HG03432 (cell line): ENCODE data around the gene FBXL7.

Source experiments
- ATAC-seq: cut with Tn5 transposase; IDR thresholded peaks from one replicate; pipeline ENCODE4 v1.9.1; 2021; ENCODE audit warnings: mild to moderate bottlenecking, moderate library complexity; ENCODE audit not compliant: unreplicated experiment

The FBXL7 gene

DNA sequence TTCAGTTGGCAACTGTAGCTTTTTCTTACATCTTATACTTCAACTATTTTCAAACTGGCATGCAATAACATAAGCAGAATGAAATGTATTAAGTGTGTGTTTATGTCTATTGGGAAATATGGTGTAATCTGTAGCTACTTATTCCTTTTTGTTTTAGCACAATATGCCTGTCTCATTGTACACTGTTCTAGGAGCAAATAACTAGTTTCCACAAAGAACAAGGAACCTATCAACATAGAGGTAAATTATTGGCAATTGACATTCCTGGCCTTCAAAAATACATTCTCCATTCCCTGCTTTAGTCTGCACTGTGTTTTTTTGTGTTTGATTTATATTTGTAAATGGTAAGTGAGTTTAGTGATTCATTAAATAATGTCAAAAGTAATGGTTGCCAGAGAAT, 75.7 kb downstream of the FBXL7 start:
- no peak for ATAC-seq

DNA sequence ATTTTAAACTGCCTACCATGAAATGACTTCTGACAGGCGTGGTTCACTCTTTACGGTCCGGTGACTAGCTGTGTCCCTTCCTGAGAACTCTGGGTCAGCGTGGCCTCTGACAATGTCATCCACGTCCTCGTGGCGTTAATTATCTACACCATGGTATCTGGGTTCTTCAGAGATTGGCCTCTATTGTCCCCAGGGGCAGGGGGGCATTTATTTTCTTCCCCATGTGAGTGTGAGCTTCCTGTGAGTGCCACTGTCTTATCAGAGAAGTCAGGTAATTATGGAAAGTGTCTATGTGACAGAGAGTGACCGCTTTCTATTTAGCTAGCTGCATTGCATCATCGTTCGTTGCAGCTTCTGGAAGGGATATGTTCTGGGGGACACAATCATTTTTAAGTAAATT, 77.2 kb downstream of the FBXL7 start:
- no peak for ATAC-seq

- no peak for ATAC-seq
Observed at GRCh38 chr5:15577831-15578230, 77.9 kb downstream of the FBXL7 start.

- no peak for ATAC-seq
Observed at GRCh38 chr5:15579193-15579990, 79.4 kb downstream of the FBXL7 start.

DNA sequence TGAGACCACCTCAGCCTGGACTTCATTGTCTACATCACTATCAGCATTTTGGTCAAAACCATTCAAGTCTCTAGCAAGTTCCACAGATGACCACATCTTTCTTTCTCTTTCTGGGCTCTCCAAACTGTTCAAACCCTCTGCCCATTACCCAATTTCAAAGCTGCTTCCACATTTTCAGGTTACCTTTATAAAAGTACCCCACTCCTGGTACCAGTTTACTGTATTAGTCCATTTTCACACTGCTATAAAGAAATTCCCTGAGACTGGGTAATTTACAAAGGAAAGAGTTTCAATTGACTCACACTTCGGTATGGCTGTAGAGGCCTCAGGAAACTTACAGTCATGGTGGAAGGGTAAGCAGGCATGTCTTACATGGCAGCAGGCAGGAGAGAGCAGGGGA, 84.5 kb downstream of the FBXL7 start:
- ATAC-seq, result no peak

- ATAC-seq, result no peak
Observed at GRCh38 chr5:15585128-15585527, 85.1 kb downstream of the FBXL7 start.

DNA sequence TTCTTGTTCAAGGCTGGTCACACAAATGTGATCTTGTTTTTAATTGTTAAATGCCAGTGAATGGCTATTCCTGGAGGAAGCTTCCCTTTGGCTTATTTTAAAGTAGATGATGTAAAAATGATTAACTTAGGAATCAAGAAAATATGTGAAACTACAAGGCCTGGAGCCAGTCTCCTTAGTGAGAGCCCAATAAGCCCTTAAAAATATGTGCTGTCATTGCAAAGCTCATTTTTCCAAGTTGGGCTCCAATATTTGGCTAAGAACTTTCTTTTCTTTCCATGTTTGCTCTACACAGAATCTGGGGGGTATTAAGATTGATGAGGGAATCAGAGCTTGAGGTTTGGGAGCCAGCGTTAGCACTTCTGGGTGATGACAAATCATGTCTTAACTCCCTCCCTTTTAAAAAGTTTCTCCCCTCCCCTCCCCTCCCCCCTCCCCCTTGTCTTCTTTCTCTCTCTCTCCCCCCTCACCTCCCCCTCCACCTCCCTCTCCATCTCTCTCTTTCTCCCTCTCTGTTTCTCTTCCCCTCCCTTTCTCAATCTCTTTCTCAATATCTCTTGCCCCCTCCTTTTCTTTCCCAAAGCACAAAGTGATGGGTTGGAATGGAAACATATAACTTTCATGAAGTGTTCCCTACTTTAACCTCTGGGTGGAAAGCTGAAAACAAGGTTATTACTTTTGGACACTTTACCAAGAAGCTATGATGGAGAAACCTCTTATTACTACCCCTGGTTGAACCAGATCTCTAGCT, 86.0 kb downstream of the FBXL7 start:
- no peak for ATAC-seq

DNA sequence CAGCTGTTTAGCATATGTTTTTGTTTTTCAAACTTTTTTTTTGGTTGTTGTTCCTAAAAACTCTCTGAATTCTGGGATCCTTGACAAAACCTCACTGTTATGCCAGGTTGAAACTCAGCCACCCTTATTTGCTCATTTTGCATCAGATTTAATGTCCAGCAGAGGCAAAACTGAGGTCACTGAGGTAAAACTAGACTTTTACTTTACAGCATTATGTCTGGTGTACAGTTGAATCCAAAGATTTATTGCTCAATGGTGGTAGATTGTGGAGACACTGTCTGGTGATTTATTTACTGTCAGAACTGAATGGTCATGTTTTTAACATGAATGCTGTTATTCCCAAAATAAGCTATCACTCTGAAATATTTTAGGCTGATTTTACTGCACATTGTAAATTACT, 87.9 kb downstream of the FBXL7 start:
- no peak for ATAC-seq

- ATAC-seq, result no peak
Observed at GRCh38 chr5:15592728-15593127, 92.7 kb downstream of the FBXL7 start.

DNA sequence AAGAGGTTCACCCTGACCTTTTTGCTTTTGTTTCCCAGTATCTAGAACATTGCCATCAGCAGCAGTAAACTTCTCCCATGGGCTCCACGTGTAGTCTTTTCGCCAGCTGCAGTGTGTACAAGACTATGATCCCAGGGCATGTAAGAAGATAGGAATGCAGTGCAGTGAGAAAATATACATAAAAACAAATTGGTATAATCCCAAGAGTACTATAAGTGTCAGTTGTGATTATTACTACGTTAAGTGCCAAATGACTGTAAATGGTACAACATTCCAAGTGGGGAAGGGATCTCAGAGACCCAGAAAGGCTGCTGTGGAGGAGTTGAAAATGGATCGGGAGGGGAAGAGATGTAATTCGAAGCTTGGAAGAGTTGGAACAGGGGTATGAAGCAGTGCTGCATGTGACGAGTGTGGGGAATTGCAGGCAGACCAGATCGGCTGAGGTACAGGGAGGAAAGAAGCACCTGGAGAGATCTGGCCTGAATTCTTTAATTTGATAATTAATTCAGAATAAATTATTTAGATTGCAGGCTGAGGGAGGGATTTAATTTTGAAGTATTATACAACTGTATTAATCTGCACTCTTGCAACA, 95.1 kb downstream of the FBXL7 start:
- no peak for ATAC-seq

GRCh38 chr5:15595929-15596328, 95.9 kb downstream of the FBXL7 start:
- no peak for ATAC-seq

- ATAC-seq, result no peak
Observed at GRCh38 chr5:15596936-15597335, 97.0 kb downstream of the FBXL7 start.

DNA sequence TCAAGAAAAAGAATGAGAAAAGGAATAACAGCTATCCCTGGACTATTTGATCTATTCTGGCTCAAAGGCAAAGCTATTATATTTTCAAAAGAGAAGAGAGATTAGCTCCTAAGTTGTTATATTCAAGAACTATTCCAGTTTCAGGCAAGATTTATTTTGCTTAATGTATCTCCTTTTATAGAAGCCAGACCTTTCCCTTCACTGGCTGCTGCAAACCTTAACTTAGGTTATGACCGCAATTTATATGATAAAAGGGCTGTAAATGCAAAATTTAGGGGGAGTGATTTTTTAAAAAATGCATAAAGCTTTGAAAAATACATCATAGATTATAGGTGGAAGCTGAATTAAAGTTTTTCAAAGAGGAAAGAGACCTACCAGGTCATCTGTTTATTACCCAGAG, 97.8 kb downstream of the FBXL7 start:
- no peak for ATAC-seq

DNA sequence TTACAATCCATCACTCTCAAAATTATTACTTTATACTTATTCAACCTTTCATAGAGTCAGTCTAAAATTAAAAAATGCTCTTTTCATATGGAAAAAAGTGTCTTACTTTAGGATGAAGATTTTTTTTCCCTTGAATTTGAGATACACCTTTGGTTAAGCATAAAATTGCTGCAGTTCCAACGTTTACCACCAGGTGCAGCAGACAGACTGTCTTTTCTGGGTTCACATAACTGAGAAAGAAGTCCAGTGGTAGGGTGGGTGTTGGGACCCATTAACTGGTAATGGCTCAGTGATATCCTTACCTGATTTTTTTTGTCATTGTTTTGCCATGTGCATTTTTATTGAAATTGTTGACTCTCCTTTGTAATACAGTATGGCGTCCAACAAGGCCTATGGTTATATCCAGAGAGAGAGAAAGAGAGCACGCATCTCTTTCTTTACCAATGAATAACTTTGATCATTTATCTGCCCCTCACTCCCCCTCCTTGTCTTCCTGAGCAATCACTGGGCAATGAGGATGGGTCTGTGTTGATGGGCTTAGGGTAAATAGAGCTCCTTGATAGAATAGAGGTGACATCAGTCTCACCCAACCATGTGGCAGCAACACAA, 98.4 kb downstream of the FBXL7 start:
- peak; percentile 56 for ATAC-seq

DNA sequence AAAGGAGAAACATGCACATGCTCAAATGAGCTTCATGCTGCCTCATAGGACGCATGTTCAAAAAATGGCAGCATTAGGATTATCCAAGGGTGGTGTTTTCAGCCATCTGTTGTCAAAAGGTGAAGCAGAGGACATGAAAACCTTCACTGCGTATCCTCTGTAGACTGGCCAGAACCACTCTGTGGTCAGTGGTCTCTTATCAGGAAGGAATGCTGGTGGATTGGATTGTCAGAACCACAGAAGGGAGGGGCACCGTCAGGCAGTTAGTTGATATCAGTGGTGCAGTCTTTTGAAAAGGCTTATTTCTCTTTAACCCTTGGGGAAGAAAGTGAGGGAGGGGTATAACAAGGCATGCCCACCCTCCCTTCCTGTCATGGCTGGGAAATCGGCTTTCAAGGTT, 100.1 kb downstream of the FBXL7 start:
- no peak for ATAC-seq

GRCh38 chr5:15601274-15601673, 101.3 kb downstream of the FBXL7 start:
- ATAC-seq, result no peak

DNA sequence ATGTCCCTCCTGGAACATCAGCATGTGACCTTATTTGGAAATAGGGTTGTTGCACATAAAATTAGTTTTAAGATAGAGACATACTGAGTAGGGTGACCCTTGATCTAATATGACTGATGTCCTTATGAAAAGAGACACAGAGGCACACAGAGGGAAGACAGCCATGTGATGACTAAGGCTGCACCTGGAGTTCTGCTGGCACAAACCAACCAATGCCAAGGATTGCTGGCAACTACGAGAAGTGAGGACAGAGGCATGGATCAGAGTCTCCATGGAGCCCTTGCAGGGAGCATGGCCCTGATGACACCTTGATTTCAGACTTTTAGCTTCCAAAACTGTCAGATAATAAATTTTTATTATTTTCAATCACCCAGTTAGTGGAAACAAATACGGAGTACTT, 101.9 kb downstream of the FBXL7 start:
- no peak for ATAC-seq

- ATAC-seq, result no peak
Observed at GRCh38 chr5:15604986-15605385, 105.0 kb downstream of the FBXL7 start.

- no peak for ATAC-seq
Observed at GRCh38 chr5:15606197-15606596, 106.2 kb downstream of the FBXL7 start.

DNA sequence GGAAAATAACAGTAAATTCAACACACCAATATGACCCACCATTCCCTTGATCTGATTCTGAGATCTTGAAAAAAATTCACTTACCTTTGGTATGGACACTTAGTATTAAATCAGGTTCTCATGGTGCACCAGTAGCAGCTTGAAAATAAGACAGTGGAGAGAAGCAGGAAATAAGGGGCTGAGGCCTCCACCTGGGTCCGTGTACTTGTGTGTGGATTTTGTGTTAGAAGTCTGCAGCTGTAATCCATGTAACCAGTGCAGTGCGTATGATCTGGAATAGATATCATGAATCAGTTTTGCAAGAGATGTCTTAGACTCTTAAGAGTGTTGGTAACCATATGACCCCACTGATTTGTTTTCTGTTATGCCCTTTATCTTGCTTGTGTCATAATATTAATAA, 107.1 kb downstream of the FBXL7 start:
- no peak for ATAC-seq

DNA sequence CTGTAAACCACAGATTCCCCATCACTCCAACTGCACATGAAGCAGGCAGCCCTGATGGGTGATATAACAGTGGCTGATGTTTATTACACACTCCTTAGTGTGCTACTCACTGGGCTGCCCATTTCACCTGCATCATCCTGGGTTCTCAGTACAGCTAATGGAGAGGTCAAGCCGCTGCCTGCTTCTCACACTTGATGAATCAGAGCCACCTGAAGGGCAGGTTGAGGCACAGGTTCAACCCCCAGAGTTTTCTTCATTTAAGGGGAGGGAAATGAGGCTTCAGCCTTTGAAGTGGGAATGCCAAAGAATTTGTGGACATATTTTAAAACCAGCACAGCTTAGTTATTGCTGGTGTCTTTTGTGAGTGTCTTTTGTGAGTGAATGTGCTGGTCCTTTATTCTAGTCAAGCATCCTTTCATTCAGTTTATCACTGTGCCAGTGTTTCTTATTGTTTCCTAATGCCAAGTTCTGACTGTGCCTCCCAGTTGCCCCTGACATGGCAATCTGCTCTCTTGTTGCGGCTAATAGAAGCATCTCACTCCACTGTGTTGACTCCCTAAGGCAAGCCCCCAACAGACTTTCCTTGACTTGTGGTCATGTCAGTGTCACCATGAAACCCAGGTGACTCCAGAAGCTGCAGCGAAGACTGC, 109.2 kb downstream of the FBXL7 start:
- no peak for ATAC-seq
